ENCODE results near the gene GUCY2D.

The GUCY2D gene

GRCh38 chr17:7992924-7993323 is 9.5 kb upstream of the GUCY2D start:
- no peak for DNase-seq (ENCODE audit: low read depth)

GRCh38 chr17:7993972-7994589 is 8.3 kb upstream of the GUCY2D start:
- DNase-seq (ENCODE audit: low read depth), result no peak

- DNase-seq (ENCODE audit: low read depth), result no peak
These were observed 6.7 kb upstream of the GUCY2D start for GRCh38 chr17:7995724-7996123.

GRCh38 chr17:7997186-7997585 is 5.2 kb upstream of the GUCY2D start:
- no peak for DNase-seq (ENCODE audit: low read depth)

GRCh38 chr17:8002721-8003593 is 542 bp downstream of the GUCY2D start:
- DNase-seq (ENCODE audit: low read depth), result no peak

GRCh38 chr17:8003594-8004181 is 1.3 kb downstream of the GUCY2D start:
- DNase-seq (ENCODE audit: low read depth), result no peak

GRCh38 chr17:8004899-8005298 is 2.5 kb downstream of the GUCY2D start:
- no peak for DNase-seq (ENCODE audit: low read depth)

GRCh38 chr17:8005357-8005756 is 2.9 kb downstream of the GUCY2D start:
- no peak for DNase-seq (ENCODE audit: low read depth)

GRCh38 chr17:8005967-8006730 is 3.7 kb downstream of the GUCY2D start:
- DNase-seq (ENCODE audit: low read depth), result no peak

GRCh38 chr17:8006836-8007680 is 4.6 kb downstream of the GUCY2D start:
- no peak for DNase-seq (ENCODE audit: low read depth)

- DNase-seq (ENCODE audit: low read depth), result no peak
These were observed 5.4 kb downstream of the GUCY2D start for GRCh38 chr17:8007836-8008235.

GRCh38 chr17:8012045-8012580 is 9.7 kb downstream of the GUCY2D start:
- DNase-seq (ENCODE audit: low read depth), result no peak

GRCh38 chr17:8012996-8013640 is 10.7 kb downstream of the GUCY2D start:
- DNase-seq (ENCODE audit: low read depth), result no peak

- DNase-seq (ENCODE audit: low read depth), result no peak
These were observed 11.5 kb downstream of the GUCY2D start for GRCh38 chr17:8013731-8014557.

GRCh38 chr17:8014558-8014850 is 12.1 kb downstream of the GUCY2D start:
- DNase-seq (ENCODE audit: low read depth), result no peak

GRCh38 chr17:8015236-8015956 is 13.0 kb downstream of the GUCY2D start:
- DNase-seq (ENCODE audit: low read depth), result no peak

- DNase-seq (ENCODE audit: low read depth), result no peak
These were observed 13.7 kb downstream of the GUCY2D start for GRCh38 chr17:8015957-8016631.

GRCh38 chr17:8016632-8017424 is 14.4 kb downstream of the GUCY2D start:
- no peak for DNase-seq (ENCODE audit: low read depth)

Data from stimulated activated CD8-positive, alpha-beta memory T cell treated with anti-CD3 and anti-CD28 coated beads, Interleukin-15, amount 100 ng/mL, for 1 hour (primary cell).